Stimulated activated CD4-positive, alpha-beta T cell treated with anti-CD3 and anti-CD28 coated beads, Interleukin-4, amount 100 ng/mL, for 48 hours (primary cell): ENCODE measurements around the gene PLD1.
"Not testable (repeated sequence)": the region's sequence is repeated elsewhere in the genome, so short reads cannot be mapped to it uniquely, and the experiment has no call there.

ENCODE experiments used
- DNase-seq, 2 donors: peaks; one replicate each; pipeline ENCODE4 v3.0.0-alpha.2; 2020; ENCODE audit warnings: low read depth in 2 of 2

PLD1 gene

GRCh38 chr3:171817074-171817800 is 7.0 kb upstream of the PLD1 start:
- no peak for DNase-seq

- DNase-seq: no peak
Observed at GRCh38 chr3:171815973-171816595, 5.8 kb upstream of the PLD1 start.

DNA sequence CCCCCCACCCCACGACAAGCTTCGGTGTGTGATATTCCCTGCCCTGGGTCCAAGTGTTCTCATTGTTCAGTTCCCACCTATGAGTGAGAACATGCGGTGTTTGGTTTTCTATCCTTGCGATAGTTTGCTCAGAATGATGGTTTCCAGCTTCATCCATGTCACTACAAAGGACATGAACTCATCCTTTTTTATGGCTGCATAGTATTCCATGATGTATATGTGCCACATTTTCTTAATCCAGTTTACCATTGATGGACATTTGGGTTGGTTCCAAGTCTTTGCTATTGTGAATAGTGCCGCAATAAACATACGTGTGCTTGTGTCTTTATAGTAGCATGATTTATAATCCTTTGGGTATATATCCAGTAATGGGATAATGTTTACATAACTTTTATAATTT is 4.4 kb upstream of the PLD1 start:
- DNase-seq: not testable (repeated sequence)

DNA sequence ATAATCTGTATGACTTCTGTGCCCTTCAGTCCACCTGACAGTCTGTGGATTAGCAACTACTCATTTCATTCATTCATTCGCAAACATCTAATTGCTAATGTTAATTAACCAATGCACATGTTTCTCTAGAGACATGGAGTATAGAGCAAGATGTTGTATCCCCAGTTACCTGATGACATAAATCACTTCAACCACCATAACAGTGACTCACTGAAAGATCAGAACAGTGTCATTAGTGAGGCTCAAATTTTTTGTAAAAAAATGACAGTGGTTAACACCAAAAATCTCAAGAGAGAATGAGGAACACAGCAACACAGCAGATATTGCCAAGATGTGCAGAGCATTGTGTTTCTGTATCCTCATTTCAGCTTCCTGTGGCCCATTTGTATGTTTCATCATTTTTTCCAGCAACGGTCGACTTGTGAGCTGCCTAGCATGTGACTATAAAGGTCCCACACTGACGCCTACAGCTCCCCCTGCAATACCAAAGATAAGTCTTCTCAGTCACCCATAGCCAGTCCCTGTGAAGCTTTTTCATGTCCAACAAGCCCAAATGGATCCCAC is 3.7 kb upstream of the PLD1 start:
- DNase-seq: no peak

DNA sequence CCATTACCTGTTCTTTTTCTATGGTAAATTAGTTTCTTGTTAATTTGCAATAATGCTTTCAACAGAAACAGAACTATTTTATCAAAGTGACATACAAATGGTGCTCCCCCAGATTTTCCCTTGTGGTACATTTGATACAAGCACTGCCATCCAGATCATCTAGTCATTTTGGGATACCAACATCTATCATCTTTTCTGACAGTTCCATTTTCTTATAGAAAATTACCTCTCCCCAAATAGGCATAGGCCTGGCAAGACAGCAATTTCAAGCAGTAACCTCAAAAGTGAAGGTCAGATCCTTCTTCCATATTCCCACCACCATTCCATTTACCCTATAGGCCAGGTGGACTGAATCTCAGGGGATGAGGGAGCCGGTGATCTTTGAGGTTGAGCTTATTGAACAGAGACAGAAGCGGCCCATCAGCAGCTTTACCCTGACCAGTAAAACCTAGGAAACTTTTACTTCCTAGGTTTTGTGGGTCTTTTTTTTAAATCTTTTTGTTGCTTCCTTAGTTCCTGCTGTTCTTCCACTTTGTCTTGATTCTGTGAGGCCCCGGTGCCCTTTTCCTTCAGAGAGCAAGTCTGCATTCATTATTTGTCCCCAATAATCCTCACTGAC is 3.1 kb upstream of the PLD1 start:
- no peak for DNase-seq

DNA sequence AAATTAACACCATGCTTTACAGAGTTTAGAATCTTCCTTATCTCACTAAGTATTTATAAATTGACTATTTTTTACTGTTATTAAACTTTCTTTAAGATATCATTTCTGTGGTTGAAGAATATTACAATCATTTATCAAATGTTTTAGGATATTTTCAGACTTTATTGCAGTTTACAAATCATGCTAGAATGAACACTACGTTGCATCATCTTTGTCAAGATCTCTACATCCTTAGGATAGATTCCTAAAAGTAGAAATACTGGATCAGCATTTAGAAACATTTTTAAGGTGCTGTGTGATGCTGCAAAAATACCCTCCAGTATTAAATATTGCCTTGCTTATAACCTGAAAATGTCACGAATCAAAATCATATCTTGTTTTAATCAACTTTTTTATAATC is 2.5 kb upstream of the PLD1 start:
- no peak for DNase-seq

DNA sequence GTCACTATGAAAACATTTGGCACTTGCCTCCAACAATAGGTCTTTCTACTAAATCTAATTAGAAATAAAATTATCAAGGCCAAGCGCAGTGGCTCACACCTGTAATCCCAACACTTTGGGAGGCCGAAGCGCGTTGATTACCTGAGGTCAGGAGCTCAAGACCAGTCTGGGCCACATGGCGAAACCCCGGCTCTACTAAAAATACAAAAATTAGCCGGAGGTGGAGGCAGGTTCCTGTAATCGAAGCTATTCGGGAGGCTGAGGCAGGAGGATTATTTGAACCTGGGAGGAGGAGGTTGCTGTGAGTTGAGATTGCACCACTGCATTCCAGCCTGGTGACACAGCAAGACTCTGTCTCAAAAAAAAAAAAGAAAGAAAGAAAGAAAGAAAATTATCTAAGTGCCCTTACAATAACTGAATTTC is 1.6 kb upstream of the PLD1 start:
- no peak for DNase-seq

DNA sequence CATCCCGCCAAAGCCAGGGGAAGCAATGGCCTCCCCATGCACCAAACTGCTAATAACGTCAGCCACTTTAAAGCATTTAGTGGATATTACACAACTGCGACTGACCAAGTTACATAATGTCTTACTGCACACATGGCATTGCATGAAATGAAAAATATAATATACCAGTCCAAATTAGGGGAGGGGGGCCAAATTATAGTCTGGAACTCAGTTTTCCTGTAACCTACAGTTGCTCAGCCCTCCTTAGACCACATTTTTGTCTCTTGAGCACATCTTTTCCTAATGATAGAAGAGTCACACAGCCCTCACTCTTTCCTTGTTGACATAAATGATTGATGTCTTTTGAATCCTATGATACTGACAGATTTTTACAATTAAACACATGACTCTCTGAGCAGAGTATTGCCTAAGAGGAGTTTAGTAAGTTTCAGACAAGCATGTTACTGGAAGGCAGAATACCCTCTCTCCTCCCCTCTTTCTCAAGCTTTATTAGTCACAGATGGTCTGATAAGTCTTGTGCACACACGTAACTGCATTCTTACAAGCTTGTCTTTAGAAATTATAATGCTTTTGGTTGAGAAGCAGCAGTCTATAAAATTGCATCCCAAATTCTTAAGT is 1.1 kb upstream of the PLD1 start:
- DNase-seq: no peak

- no peak for DNase-seq
Observed at GRCh38 chr3:171810629-171811294, 479 bp upstream of the PLD1 start.

GRCh38 chr3:171809611-171809860 is 747 bp downstream of the PLD1 start:
- DNase-seq: no peak

DNA sequence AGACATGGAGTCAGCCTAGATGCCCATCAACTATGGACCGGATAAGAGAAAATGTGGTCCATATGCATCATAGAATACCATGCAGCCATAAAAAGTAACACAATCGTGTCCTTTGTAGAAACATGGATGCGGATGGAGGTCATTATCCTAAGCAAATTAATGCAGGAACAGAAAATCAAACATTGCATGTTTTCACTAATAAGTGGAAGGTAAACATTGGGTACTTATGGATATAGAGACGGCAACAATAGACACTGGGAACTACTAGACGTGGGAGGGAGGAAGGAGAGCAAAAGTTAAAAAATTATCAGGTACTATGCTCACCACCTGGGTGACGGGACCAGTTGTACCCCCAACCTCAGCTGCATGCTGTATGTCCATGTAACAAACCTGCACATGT is 2.5 kb downstream of the PLD1 start:
- no peak for DNase-seq

DNA sequence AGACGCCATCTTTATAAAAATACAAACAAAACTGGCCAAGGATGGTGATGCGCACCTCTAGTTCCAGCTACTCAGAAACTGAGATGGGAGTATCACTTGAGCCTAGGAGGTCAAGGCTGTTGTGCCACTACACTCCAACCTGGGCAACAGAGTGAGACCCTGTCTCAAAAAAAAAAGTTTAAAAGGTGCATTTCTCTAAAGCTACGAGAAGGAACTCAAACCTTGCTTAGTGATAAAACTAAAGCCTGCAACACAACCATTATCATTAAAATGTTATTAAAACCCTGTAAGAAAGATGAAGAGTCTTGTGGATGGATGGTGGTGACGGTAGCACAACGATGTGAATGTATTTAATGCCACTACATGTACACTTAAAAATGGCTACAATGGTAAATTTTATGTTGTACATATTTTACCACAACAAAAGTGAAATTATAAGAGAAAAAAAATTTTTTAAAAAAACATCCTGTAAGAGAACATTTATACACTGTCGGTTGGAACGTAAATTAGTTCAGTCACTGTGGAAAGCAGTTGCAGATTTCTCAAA is 3.1 kb downstream of the PLD1 start:
- DNase-seq: no peak

DNA sequence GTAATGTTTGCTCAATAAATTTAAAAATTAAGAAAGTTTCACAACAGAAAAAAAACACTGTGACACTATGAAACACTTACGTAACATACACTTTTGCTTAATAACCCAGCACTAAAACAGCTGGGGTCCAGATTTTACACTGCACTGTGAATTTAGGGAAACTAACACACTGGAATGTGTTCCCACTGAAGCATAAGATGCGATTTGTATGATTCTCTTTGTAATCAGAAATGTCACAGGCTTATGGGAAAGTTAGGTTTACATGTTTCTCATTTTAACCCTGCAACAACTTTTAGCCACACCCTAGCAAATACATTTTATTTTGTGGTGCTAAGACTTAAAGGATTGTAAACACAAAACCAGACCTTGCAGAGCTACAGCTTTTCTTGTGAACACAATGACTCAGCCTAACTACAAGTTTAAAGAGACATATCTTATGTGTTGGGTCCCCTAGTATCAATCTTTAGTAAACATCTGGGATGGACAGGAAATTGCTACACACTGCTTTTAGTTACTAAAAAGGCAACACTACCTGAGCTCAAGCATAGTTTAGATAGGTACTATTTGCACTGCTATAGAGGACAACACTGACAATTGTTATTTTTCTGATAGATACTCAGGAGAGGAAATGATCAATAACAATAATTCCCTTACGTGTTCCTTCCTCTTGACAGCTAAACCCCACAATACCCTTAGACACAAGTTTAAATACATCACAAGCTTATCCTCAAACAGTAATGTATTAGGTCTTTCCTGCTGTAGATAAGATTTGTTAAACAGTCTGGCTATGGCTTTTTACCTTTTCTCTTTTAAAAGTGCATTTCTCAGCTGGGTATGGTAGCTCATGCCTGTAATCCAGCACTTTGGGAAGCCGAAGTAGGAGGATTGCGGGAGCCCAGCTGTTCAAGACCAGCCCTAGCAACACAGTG is 3.8 kb downstream of the PLD1 start:
- no peak for DNase-seq

- DNase-seq: no peak
Observed at GRCh38 chr3:171805687-171806086, 4.6 kb downstream of the PLD1 start.

GRCh38 chr3:171804618-171805389 is 5.5 kb downstream of the PLD1 start:
- no peak for DNase-seq

GRCh38 chr3:171803044-171803443 is 7.2 kb downstream of the PLD1 start:
- no peak for DNase-seq

- DNase-seq: no peak
Observed at GRCh38 chr3:171802590-171802956, 7.7 kb downstream of the PLD1 start.

DNA sequence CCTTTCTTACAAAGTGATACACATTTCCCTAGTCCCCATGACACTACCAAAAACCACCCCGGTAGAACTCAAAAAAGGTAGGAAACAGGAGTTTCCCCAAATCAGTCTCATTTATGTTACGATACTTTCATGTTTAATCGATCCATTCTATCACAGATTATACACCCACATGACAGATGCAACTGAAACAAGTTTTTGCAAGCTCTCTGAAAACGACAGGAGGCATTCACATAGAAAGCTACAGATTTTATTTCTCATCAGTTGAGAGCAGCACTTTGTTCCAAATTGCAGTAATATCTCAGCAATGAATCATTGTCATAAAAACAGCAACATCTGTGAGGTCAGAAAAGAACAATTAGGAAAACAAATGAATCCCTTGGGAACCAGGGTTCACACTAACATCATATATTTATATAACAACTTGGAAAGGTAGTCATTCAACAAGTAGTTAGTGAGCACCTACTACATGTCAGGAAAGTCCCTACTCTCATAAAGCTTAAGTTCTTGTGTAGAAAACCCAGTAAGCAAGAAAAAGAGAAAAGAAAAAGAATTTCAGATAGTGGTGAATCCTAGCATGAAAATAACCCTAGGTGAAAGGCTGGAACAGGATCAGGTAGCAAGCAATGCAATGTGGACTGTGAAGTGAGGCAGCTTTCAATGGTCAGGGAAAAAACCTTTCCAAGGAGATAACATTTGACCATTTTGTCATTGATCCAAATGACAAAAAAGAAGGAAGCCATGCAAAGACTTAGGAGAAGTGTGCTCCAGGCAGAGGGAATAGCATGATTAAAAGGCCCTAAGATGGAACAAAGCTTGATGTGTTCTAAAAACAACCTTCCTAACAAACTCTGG is 8.3 kb downstream of the PLD1 start:
- DNase-seq: no peak

- no peak for DNase-seq
Observed at GRCh38 chr3:171799501-171799900, 10.8 kb downstream of the PLD1 start.
